ENCODE data around the gene NEU4.

The NEU4 gene

GRCh38 chr2:241858206-241859016 lies 49.4 kb downstream of the NEU4 start, which contains the start of gene PDCD1:
TSS of gene PDCD1 (minus strand) at chr2:241858894. CDS start at chr2:241858838, 56 bp downstream.
- TF ChIP-seq SIN3A (IDR thresholded peaks at IDR 0.05; ENCODE audit: borderline replicate concordance, insufficient read depth, low read length) (no peak), TAF1 (IDR thresholded peaks at IDR 0.05; ENCODE audit: borderline replicate concordance, insufficient read depth, low read length) (no peak), POLR2AphosphoS5 (IDR thresholded peaks at IDR 0.05; ENCODE audit: low read depth, low read length) (no peak), FOXP2 (optimal IDR thresholded peaks at IDR 0.05; ENCODE audit: borderline replicate concordance, extremely low read depth, extremely low read length, insufficient read depth) (no peak), REST (IDR thresholded peaks at IDR 0.05; ENCODE audit: insufficient read depth in 1 of 2, low read depth in 2 of 2, low read length in 2 of 2) (no peak)

GRCh38 chr2:241859017-241859435 lies 50.0 kb downstream of the NEU4 start:
- no peak for TF ChIP-seq REST (IDR thresholded peaks at IDR 0.05; ENCODE audit: insufficient read depth in 1 of 2, low read depth in 2 of 2, low read length in 2 of 2)
- TF ChIP-seq FOXP2 (optimal IDR thresholded peaks at IDR 0.05; ENCODE audit: borderline replicate concordance, extremely low read depth, extremely low read length, insufficient read depth) = no peak
- TF ChIP-seq POLR2AphosphoS5 (IDR thresholded peaks at IDR 0.05; ENCODE audit: low read depth, low read length) = no peak
- TF ChIP-seq SIN3A (IDR thresholded peaks at IDR 0.05; ENCODE audit: borderline replicate concordance, insufficient read depth, low read length) = no peak
- TF ChIP-seq TAF1 (IDR thresholded peaks at IDR 0.05; ENCODE audit: borderline replicate concordance, insufficient read depth, low read length) = no peak

GRCh38 chr2:241859436-241860183 lies 50.6 kb downstream of the NEU4 start:
- TF ChIP-seq POLR2AphosphoS5 (IDR thresholded peaks at IDR 0.05; ENCODE audit: low read depth, low read length) = no peak
- TF ChIP-seq TAF1 (IDR thresholded peaks at IDR 0.05; ENCODE audit: borderline replicate concordance, insufficient read depth, low read length) = no peak
- TF ChIP-seq FOXP2 (optimal IDR thresholded peaks at IDR 0.05; ENCODE audit: borderline replicate concordance, extremely low read depth, extremely low read length, insufficient read depth) = no peak
- TF ChIP-seq SIN3A (IDR thresholded peaks at IDR 0.05; ENCODE audit: borderline replicate concordance, insufficient read depth, low read length) = no peak

GRCh38 chr2:241860184-241861078 lies 51.4 kb downstream of the NEU4 start:
- no peak for TF ChIP-seq TAF1 (IDR thresholded peaks at IDR 0.05; ENCODE audit: borderline replicate concordance, insufficient read depth, low read length)
- no peak for TF ChIP-seq REST (IDR thresholded peaks at IDR 0.05; ENCODE audit: insufficient read depth in 1 of 2, low read depth in 2 of 2, low read length in 2 of 2)
- TF ChIP-seq SIN3A (IDR thresholded peaks at IDR 0.05; ENCODE audit: borderline replicate concordance, insufficient read depth, low read length) = no peak
- TF ChIP-seq FOXP2 (optimal IDR thresholded peaks at IDR 0.05; ENCODE audit: borderline replicate concordance, extremely low read depth, extremely low read length, insufficient read depth) = no peak
- TF ChIP-seq POLR2AphosphoS5 (IDR thresholded peaks at IDR 0.05; ENCODE audit: low read depth, low read length) = no peak

All from PFSK-1 (cell line).